Measurements from ENCODE around the gene CEP112. TPM values are rescaled to one million over a fixed set of nuclear protein-coding genes. Genes with fewer than 3 reads are reported as not detected.

Gene CEP112
- total and polyA plus RNA-seq, 7 experiments from 2014 or later: 0.08 to 2.5 (median 0.66) TPM; not detected in 1

DNA sequence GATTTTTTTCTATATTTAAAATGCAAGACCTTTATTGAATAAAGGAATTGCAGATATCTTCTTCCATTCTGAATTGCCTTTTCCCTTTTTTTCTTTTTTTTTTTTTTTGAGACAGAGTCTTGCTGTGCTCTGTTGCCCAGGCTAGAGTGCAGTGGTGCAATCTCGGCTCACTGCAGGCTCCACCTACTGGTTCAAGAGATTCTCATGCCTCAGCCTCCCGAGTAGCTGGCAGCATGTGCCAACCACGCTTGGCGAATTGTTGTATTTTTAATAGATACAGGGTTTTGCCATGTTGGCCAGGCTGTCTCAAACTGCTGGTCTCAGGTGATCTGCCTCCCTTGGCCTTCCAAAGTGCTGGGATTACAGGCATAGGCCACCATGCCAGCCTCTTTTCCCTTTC, 151.5 kb downstream of the CEP112 start:
- Histone ChIP-seq H3K9me3 (ENCODE audit: control insufficient read depth in 2 of 3, low read length in 3 of 3) (no peaks in the 10 kb centered on the region), H3K27ac (ENCODE audit: low read depth, low read length) (no peak overlapping the region), H3K4me3 (ENCODE audit: low read length) (no peak overlapping the region), H3K4me1 (ENCODE audit: control insufficient read depth in 2 of 2, insufficient read depth in 2 of 2, low read length in 2 of 2) (no peaks in the 10 kb centered on the region), H3K27me3 (ENCODE audit: control insufficient read depth in 2 of 2, insufficient read depth in 2 of 2, low read length in 2 of 2) (no peaks in the 10 kb centered on the region), H3K36me3 (ENCODE audit: control insufficient read depth in 2 of 3, insufficient read depth in 3 of 3, low read length in 3 of 3) (no peaks in the 10 kb centered on the region)
- ChIA-PET POLR2A (no interaction called here), CTCF (interaction anchor here (1.2 kb wide), 1 partner anchor 24 kb away, joined by 5 read pairs; no protein-coding TSS in a partner anchor)
- no peak overlapping the region for H3K27ac Mint-ChIP-seq
- ATAC-seq: no peak
- H3K27me3 Mint-ChIP-seq: peaks cover 0 to 4% (median 3%) of the 10 kb centered on the region in 5 donors
- H3K4me1 Mint-ChIP-seq: no peaks in the 10 kb centered on the region
- H3K4me3 Mint-ChIP-seq: no peak overlapping the region
- H3K9me3 Mint-ChIP-seq: peaks cover 0 to 3% (median 0%) of the 10 kb centered on the region in 11 donors
- intact Hi-C loops (cut with micrococcal nuclease): no loop called here
- DNase-seq: no peak
- no peaks in the 10 kb centered on the region for H3K36me3 Mint-ChIP-seq

DNA sequence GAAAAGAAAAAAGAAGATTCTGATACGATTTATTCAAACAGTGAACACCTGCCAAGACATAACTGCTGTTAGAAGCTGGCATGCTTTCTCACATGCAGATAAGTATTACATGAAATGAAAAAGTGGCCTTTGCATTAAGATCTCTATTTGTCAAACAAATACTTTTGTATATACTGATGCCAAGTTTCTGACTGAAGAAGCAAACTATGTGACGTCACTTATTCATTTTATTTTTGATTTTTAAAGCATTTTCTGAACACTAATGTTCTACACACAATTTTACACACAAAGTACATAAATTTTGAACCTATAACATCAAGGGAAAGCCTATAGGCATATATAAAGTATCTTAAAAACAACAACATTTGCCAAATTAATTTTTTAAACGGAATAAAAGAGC, 153.8 kb downstream of the CEP112 start:
- Mint-ChIP-seq H3K27me3 (peaks cover 0 to 4% (median 3%) of the 10 kb centered on the region in 5 donors), H3K4me3 (no peak overlapping the region), H3K27ac (no peak overlapping the region), H3K4me1 (peaks cover 0 to 1% (median 0%) of the 10 kb centered on the region in 7 donors), H3K9me3 (peaks cover 0 to 3% (median 0%) of the 10 kb centered on the region in 11 donors), H3K36me3 (no peaks in the 10 kb centered on the region)
- Histone ChIP-seq H3K4me3 (ENCODE audit: low read length) (no peak overlapping the region), H3K27me3 (ENCODE audit: control insufficient read depth in 2 of 2, insufficient read depth in 2 of 2, low read length in 2 of 2) (no peaks in the 10 kb centered on the region), H3K27ac (ENCODE audit: low read depth, low read length) (no peak overlapping the region), H3K9me3 (ENCODE audit: control insufficient read depth in 2 of 3, low read length in 3 of 3) (no peaks in the 10 kb centered on the region), H3K4me1 (ENCODE audit: control insufficient read depth in 2 of 2, insufficient read depth in 2 of 2, low read length in 2 of 2) (no peaks in the 10 kb centered on the region), H3K36me3 (ENCODE audit: control insufficient read depth in 2 of 3, insufficient read depth in 3 of 3, low read length in 3 of 3) (no peaks in the 10 kb centered on the region)
- CTCF ChIA-PET: no interaction called here
- ATAC-seq (no peak), DNase-seq (no peak)
- intact Hi-C loops (cut with micrococcal nuclease): loop anchor here in 1 of 2 donors (10.0 kb wide), 1 partner anchor 127 kb away; no protein-coding TSS in a partner anchor
- POLR2A ChIA-PET: no interaction called here

DNA sequence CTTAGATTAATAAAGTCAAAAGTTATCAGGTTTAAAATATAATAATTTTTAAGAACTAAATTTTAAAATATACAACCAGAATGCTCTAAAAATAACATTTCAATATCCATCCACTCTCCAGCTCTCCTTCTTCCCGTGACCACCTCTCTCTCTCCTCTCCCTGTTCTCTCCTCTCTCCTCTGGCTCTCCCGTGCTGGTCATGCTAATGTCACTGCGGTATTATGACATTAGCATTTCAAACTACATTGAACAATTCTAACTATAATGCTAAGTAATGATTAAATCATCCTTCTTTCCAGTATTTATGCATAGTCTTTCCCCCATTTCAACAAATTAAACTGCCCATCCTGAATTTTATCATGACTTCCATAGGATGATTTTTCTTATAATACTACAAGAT, 154.7 kb downstream of the CEP112 start:
- ChIA-PET POLR2A (no interaction called here), CTCF (no interaction called here)
- no peaks in the 10 kb centered on the region for H3K36me3 ChIP-seq (ENCODE audit: control insufficient read depth in 2 of 3, insufficient read depth in 3 of 3, low read length in 3 of 3)
- no peaks in the 10 kb centered on the region for H3K9me3 ChIP-seq (ENCODE audit: control insufficient read depth in 2 of 3, low read length in 3 of 3)
- ATAC-seq (no peak), DNase-seq (no peak)
- H3K36me3 Mint-ChIP-seq: no peaks in the 10 kb centered on the region
- H3K4me3 ChIP-seq (ENCODE audit: low read length): no peak overlapping the region
- peaks cover 0 to 4% (median 3%) of the 10 kb centered on the region in 5 donors for H3K27me3 Mint-ChIP-seq
- peaks cover 0 to 3% (median 0%) of the 10 kb centered on the region in 11 donors for H3K9me3 Mint-ChIP-seq
- H3K27ac Mint-ChIP-seq: no peak overlapping the region
- no peak overlapping the region for H3K27ac ChIP-seq (ENCODE audit: low read depth, low read length)
- peaks cover 0 to 1% (median 0%) of the 10 kb centered on the region in 7 donors for H3K4me1 Mint-ChIP-seq
- H3K4me1 ChIP-seq (ENCODE audit: control insufficient read depth in 2 of 2, insufficient read depth in 2 of 2, low read length in 2 of 2): no peaks in the 10 kb centered on the region
- no peaks in the 10 kb centered on the region for H3K27me3 ChIP-seq (ENCODE audit: control insufficient read depth in 2 of 2, insufficient read depth in 2 of 2, low read length in 2 of 2)
- intact Hi-C loops (cut with micrococcal nuclease): loop anchor here in 1 of 2 donors (10.0 kb wide), 1 partner anchor 128 kb away; no protein-coding TSS in a partner anchor
- no peak overlapping the region for H3K4me3 Mint-ChIP-seq

DNA sequence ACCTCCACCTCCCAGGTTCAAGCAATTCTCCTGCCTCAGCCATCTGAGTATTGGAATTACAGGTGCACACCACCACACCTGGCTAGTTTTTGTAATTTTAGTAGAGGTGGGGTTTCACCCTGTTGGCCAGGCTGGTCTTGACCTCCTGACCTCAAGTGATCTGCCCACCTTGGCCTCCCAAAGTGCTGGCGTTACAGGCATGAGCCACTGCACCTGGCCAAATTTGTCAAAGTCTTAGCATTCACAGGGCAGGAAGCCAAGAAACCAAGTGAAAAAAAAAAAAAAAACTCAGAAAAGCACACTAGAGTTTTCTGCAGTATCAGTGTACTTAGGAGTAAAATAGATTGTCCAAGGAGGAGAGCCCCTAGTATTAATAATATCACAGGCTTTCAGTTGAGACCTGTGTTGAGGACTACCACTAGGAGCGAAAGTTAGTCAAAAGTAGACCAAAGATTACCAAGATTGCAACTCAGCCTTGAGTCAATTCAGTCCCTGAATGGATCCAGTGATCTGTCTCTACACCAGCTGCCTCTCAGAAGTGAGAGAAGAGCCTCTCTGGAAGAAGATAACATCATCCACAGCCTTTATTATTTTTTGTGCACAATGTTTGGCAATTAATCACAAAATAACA, 159.7 kb downstream of the CEP112 start:
- H3K4me3 ChIP-seq (ENCODE audit: low read length): no peak overlapping the region
- peaks cover 0 to 11% (median under 1%) of the 10 kb centered on the region in 5 donors for H3K27me3 Mint-ChIP-seq
- no peaks in the 10 kb centered on the region for H3K4me1 ChIP-seq (ENCODE audit: control insufficient read depth in 2 of 2, insufficient read depth in 2 of 2, low read length in 2 of 2)
- H3K9me3 ChIP-seq (ENCODE audit: control insufficient read depth in 2 of 3, low read length in 3 of 3): no peaks in the 10 kb centered on the region
- H3K4me3 Mint-ChIP-seq: no peak overlapping the region
- peaks cover 0 to 1% (median 0%) of the 10 kb centered on the region in 7 donors for H3K4me1 Mint-ChIP-seq
- H3K27me3 ChIP-seq (ENCODE audit: control insufficient read depth in 2 of 2, insufficient read depth in 2 of 2, low read length in 2 of 2): no peaks in the 10 kb centered on the region
- intact Hi-C loops (cut with micrococcal nuclease): loop anchor here in 1 of 2 donors (10.0 kb wide), 1 partner anchor 133 kb away; no protein-coding TSS in a partner anchor
- no peak overlapping the region for H3K27ac ChIP-seq (ENCODE audit: low read depth, low read length)
- POLR2A ChIA-PET: no interaction called here
- no peak overlapping the region for H3K27ac Mint-ChIP-seq
- H3K36me3 Mint-ChIP-seq: no peaks in the 10 kb centered on the region
- CTCF ChIA-PET: no interaction called here
- ATAC-seq (no peak), DNase-seq (no peak)
- H3K36me3 ChIP-seq (ENCODE audit: control insufficient read depth in 2 of 3, insufficient read depth in 3 of 3, low read length in 3 of 3): no peaks in the 10 kb centered on the region
- H3K9me3 Mint-ChIP-seq: peaks cover 0 to 1% (median 0%) of the 10 kb centered on the region in 11 donors

DNA sequence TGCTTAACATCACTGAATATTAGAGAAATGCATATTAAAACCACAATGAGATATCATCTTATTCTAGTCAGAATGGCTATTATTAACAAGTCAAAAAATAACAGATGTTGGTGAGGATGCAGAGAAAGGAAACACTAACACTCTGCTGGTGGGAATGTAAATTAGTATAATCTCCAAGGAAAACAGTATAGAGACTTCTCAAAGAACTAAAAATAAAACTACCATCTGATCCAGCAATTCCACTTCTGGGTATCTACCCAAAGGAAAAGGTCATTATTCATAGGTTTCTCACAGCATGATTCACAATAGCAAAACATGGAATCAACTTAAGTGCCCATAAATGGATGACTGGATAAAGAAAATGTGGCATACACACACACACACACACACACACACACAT, 166.4 kb downstream of the CEP112 start:
- H3K4me1 Mint-ChIP-seq: no peaks in the 10 kb centered on the region
- ChIA-PET POLR2A (no interaction called here), CTCF (no interaction called here)
- Histone ChIP-seq H3K4me1 (ENCODE audit: control insufficient read depth in 2 of 2, insufficient read depth in 2 of 2, low read length in 2 of 2) (no peaks in the 10 kb centered on the region), H3K27me3 (ENCODE audit: control insufficient read depth in 2 of 2, insufficient read depth in 2 of 2, low read length in 2 of 2) (no peaks in the 10 kb centered on the region), H3K36me3 (ENCODE audit: control insufficient read depth in 2 of 3, insufficient read depth in 3 of 3, low read length in 3 of 3) (no peaks in the 10 kb centered on the region), H3K9me3 (ENCODE audit: control insufficient read depth in 2 of 3, low read length in 3 of 3) (peaks cover 0 to 6% (median 0%) of the 10 kb centered on the region in 3 experiments), H3K27ac (ENCODE audit: low read depth, low read length) (no peak overlapping the region), H3K4me3 (ENCODE audit: low read length) (no peak overlapping the region)
- H3K27ac Mint-ChIP-seq: no peak overlapping the region
- peaks cover 0 to 25% (median 6%) of the 10 kb centered on the region in 5 donors for H3K36me3 Mint-ChIP-seq
- intact Hi-C loops (cut with micrococcal nuclease): no loop called here
- ATAC-seq (no peak), DNase-seq (no peak)
- peaks cover 0 to 8% (median 0%) of the 10 kb centered on the region in 5 donors for H3K27me3 Mint-ChIP-seq
- no peak overlapping the region for H3K4me3 Mint-ChIP-seq
- H3K9me3 Mint-ChIP-seq: peaks cover 11 to 51% (median 25%) of the 10 kb centered on the region in 11 donors

DNA sequence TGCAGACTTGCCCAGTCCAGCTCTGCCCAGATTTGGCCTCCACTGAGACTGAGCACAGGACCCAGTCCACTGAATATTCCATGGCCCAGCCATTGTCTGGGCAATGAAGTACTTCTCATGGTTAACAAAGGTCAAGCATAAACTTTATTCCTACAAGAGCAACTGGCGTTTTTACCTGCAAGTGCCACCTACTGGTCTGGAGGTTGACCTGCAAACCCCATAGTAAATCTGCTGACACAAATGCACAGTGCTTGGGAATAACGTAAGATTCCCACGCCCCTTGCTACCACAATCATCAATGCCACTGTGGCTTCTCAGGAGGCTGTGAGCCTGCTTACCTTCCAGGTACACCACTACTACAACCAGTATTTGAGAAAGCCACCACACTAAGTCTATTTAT, 170.2 kb downstream of the CEP112 start:
- H3K4me3 ChIP-seq (ENCODE audit: low read length): no peak overlapping the region
- H3K27me3 Mint-ChIP-seq: peaks cover 0 to 7% (median 0%) of the 10 kb centered on the region in 5 donors
- intact Hi-C loops (cut with micrococcal nuclease): no loop called here
- ATAC-seq: no peak
- no peak overlapping the region for H3K4me3 Mint-ChIP-seq
- peaks cover 0 to 25% (median 6%) of the 10 kb centered on the region in 5 donors for H3K36me3 Mint-ChIP-seq
- H3K27ac Mint-ChIP-seq: no peak overlapping the region
- CTCF ChIA-PET: no interaction called here
- DNase-seq: no peak
- POLR2A ChIA-PET: no interaction called here
- no peaks in the 10 kb centered on the region for H3K4me1 Mint-ChIP-seq
- H3K27ac ChIP-seq (ENCODE audit: low read depth, low read length): no peak overlapping the region
- no peaks in the 10 kb centered on the region for H3K27me3 ChIP-seq (ENCODE audit: control insufficient read depth in 2 of 2, insufficient read depth in 2 of 2, low read length in 2 of 2)
- H3K4me1 ChIP-seq (ENCODE audit: control insufficient read depth in 2 of 2, insufficient read depth in 2 of 2, low read length in 2 of 2): no peaks in the 10 kb centered on the region
- H3K9me3 ChIP-seq (ENCODE audit: control insufficient read depth in 2 of 3, low read length in 3 of 3): peaks cover 0 to 6% (median 0%) of the 10 kb centered on the region in 3 experiments
- no peaks in the 10 kb centered on the region for H3K36me3 ChIP-seq (ENCODE audit: control insufficient read depth in 2 of 3, insufficient read depth in 3 of 3, low read length in 3 of 3)
- peaks cover 11 to 51% (median 25%) of the 10 kb centered on the region in 11 donors for H3K9me3 Mint-ChIP-seq

DNA sequence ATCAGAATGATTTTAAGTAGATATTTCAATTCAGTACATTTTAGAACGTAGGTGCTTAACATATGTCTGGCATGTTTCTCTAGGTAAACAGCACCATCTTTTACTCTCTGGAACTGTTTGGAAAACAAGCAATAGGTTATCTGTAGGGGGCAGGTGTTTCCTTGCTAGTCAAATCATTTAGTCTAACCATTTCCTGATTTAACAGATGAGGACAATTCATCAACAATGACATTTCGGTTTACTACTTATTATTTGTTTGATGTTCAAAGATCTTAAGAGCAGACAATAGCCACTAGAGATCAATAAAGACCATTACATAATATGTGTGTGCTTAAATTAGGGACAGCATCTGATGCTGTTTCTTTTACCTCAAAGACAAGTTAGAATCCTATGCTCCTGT, 173.1 kb downstream of the CEP112 start:
- ChIA-PET POLR2A (no interaction called here), CTCF (no interaction called here)
- H3K36me3 ChIP-seq (ENCODE audit: control insufficient read depth in 2 of 3, insufficient read depth in 3 of 3, low read length in 3 of 3): no peaks in the 10 kb centered on the region

More for the DNA sequence above, 173.1 kb downstream of the CEP112 start:
- no peaks in the 10 kb centered on the region for H3K4me1 ChIP-seq (ENCODE audit: control insufficient read depth in 2 of 2, insufficient read depth in 2 of 2, low read length in 2 of 2)
- ATAC-seq (no peak), DNase-seq (no peak)
- intact Hi-C loops (cut with micrococcal nuclease): no loop called here
- Mint-ChIP-seq H3K27ac (no peak overlapping the region), H3K27me3 (peaks cover 6 to 17% (median 12%) of the 10 kb centered on the region in 5 donors), H3K9me3 (peaks cover 6 to 31% (median 9%) of the 10 kb centered on the region in 11 donors), H3K4me1 (no peaks in the 10 kb centered on the region), H3K36me3 (peaks cover 0 to 13% (median 0%) of the 10 kb centered on the region in 5 donors), H3K4me3 (no peak overlapping the region)
- peaks cover 0 to 2% (median 0%) of the 10 kb centered on the region in 3 experiments for H3K9me3 ChIP-seq (ENCODE audit: control insufficient read depth in 2 of 3, low read length in 3 of 3)
- H3K4me3 ChIP-seq (ENCODE audit: low read length): no peak overlapping the region
- no peaks in the 10 kb centered on the region for H3K27me3 ChIP-seq (ENCODE audit: control insufficient read depth in 2 of 2, insufficient read depth in 2 of 2, low read length in 2 of 2)
- H3K27ac ChIP-seq (ENCODE audit: low read depth, low read length): no peak overlapping the region
